Measurements from ENCODE around the gene WDR45.

The WDR45 gene

DNA sequence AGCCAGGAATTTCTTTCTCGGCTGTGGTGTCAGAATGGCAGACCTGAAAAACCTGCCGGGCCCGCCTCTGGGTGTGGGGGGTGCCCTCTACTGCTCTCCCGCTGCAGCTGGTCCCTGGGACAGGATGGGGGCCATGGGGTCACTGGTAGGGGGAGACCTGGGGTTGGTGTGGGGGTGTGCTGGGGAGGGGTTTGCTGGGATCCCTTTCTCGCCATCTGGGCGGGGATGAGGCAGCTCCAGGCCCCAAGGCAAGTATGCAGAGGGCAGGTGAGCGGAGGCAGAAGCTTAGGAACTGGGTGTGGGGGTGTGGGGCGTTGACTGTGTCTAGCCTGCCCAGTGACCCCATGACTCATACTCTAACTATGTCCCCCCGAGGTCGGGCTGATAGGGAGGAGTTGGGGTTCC lies 20.0 kb downstream of the WDR45 start:
- Histone ChIP-seq H3K27me3 (no peaks in the 10 kb centered on the region), H3K4me3 (no peak overlapping the region), H3K9me3 (no peaks in the 10 kb centered on the region), H3K27ac (no peak overlapping the region), H3K4me1 (peaks cover 0 to 7% (median 0%) of the 10 kb centered on the region in 4 donors), H3K36me3 (peaks cover 0 to 21% (median 0%) of the 10 kb centered on the region in 3 donors)
- no peak for DNase-seq
- TF ChIP-seq, protein P1, sequence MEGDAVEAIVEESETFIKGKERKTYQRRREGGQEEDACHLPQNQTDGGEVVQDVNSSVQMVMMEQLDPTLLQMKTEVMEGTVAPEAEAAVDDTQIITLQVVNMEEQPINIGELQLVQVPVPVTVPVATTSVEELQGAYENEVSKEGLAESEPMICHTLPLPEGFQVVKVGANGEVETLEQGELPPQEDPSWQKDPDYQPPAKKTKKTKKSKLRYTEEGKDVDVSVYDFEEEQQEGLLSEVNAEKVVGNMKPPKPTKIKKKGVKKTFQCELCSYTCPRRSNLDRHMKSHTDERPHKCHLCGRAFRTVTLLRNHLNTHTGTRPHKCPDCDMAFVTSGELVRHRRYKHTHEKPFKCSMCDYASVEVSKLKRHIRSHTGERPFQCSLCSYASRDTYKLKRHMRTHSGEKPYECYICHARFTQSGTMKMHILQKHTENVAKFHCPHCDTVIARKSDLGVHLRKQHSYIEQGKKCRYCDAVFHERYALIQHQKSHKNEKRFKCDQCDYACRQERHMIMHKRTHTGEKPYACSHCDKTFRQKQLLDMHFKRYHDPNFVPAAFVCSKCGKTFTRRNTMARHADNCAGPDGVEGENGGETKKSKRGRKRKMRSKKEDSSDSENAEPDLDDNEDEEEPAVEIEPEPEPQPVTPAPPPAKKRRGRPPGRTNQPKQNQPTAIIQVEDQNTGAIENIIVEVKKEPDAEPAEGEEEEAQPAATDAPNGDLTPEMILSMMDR (IDR thresholded peaks at IDR 0.05), result no peak
- intact Hi-C loops (cut with DNase I; ENCODE audit: low total_unique reads), result no loop called here

DNA sequence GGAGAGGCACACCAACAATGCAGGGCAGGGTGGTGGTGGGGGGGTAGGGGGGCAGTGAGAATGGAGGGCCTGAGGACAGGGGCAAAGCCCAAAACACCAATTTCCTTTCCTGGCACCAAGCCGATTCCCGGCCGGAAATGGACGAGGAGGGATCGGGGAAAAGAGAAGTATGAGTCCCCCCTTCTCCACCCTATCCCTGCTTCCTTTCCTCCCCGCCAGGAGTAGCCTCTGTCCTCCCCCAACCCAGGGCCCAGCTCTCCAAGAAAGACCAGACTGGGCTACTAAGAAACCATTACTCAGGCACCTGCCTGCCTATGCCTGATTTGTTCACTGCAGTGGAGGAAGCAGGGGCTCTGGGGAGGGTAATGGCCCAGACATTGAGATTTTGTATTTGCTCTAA lies 20.5 kb downstream of the WDR45 start:
- H3K4me3 ChIP-seq, result no peak overlapping the region
- no peaks in the 10 kb centered on the region for H3K27me3 ChIP-seq
- no peak for DNase-seq
- H3K4me1 ChIP-seq, result peaks cover 0 to 7% (median 0%) of the 10 kb centered on the region in 4 donors
- intact Hi-C loops (cut with DNase I; ENCODE audit: low total_unique reads), result no loop called here
- no peak overlapping the region for H3K27ac ChIP-seq
- H3K36me3 ChIP-seq, result peaks cover 0 to 16% (median 0%) of the 10 kb centered on the region in 3 donors
- TF ChIP-seq, protein P1 (IDR thresholded peaks at IDR 0.05), result no peak
- no peaks in the 10 kb centered on the region for H3K9me3 ChIP-seq

DNA sequence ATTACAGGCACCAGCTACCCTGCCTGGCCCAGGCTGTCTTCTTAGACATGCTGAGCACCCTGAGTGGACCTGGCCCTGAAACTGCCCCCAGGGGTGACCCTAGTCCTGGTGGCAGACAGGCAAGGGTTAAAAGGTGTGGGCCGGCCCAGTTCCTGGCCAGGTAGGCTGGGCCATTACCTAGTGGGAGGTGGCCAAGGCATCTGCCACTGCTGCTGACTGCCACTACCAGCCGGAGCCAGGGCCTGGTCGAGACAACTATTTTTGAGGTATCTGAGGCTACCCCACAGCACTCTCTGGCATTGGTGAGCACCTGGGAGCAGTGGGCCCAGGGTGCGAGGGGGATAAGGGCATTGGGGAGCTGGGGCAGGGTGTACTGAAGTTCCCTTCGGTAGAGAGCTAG lies 20.9 kb downstream of the WDR45 start, which contains the start of gene CCDC120:
TSS of gene CCDC120 (plus strand) at position 206 of the 400 bp plus-strand sequence. CDS start 3,043 bp downstream, outside the sequence.
- Histone ChIP-seq H3K36me3 (peaks cover 0 to 12% (median 0%) of the 10 kb centered on the region in 3 donors), H3K4me3 (no peak within 1 kb of the TSS), H3K27me3 (no peaks in the 10 kb centered on the region), H3K9me3 (no peaks in the 10 kb centered on the region), H3K27ac (no peak within 1 kb of the TSS), H3K4me1 (peaks cover 0 to 7% (median 0%) of the 10 kb centered on the region in 4 donors)
- intact Hi-C loops (cut with DNase I; ENCODE audit: low total_unique reads), result no loop called here
- TF ChIP-seq, protein P1 (IDR thresholded peaks at IDR 0.05), result no peak
- no peak for DNase-seq

DNA sequence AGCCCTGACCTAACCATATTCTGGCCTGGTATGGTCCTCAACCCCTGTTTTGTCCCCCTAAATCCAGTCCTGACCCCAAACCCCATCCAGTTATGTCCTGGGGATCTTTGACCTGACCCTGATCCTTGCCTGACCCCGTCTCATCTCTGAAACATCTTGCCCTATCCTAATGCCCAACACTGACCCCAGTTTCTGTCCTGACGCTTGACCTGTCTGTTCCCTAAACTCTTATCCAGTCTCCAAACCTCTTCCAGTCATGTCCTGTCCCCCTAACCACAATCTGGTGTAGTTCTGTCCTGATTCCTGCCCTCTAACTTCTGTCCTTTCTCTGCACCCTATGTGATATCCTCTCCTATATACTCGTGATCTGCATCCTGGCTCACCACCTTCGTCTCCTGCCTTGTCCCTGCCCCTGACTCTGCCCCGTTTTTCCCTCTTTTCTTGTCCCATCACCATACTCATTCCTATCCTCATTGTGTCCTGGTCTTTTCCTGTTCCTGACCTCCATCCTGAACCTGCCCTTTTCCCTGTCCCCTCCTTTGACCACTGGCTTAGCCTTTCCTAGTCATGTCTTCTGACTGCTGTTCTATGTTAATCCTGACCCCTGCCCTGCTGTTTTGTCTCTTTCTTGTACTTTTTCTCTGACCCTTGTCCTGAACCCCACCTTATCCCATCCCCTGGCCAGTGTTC lies 25.5 kb downstream of the WDR45 start:
- no peaks in the 10 kb centered on the region for H3K36me3 ChIP-seq
- peak overlapping the region; percentile 78 to 80 for H3K4me3 ChIP-seq
- intact Hi-C loops (cut with DNase I; ENCODE audit: low total_unique reads), result no loop called here
- H3K9me3 ChIP-seq, result no peaks in the 10 kb centered on the region
- no peaks in the 10 kb centered on the region for H3K27me3 ChIP-seq
- no peak for DNase-seq
- H3K27ac ChIP-seq, result peak overlapping the region; percentile 87 to 94
- TF ChIP-seq, protein P1 (IDR thresholded peaks at IDR 0.05), result no peak
- H3K4me1 ChIP-seq, result peaks cover 0 to 7% (median 0%) of the 10 kb centered on the region in 4 donors

- no peak for DNase-seq
- peaks cover 0 to 7% (median 0%) of the 10 kb centered on the region in 4 donors for H3K4me1 ChIP-seq
- no peaks in the 10 kb centered on the region for H3K27me3 ChIP-seq
- no peaks in the 10 kb centered on the region for H3K9me3 ChIP-seq
- TF ChIP-seq, protein P1 (IDR thresholded peaks at IDR 0.05), result no peak
- H3K4me3 ChIP-seq, result peak overlapping the region; percentile 78 to 80
- H3K36me3 ChIP-seq, result no peaks in the 10 kb centered on the region
- peak overlapping the region; percentile 87 to 94 for H3K27ac ChIP-seq
- intact Hi-C loops (cut with DNase I; ENCODE audit: low total_unique reads), result no loop called here
These were observed 26.2 kb downstream of the WDR45 start for GRCh38 chrX:49053223-49054072.
